Measurements from ENCODE around the gene AARS1. TPM values are rescaled to one million over a fixed set of nuclear protein-coding genes. Genes with fewer than 3 reads are reported as not detected.

AARS1 gene
- 263 and 292 TPM in 2 replicates for total RNA-seq (2014; rRNA removed; shearing (Covaris generic))
- 97.5 and 105 TPM in 2 replicates for polyA plus RNA-seq (2016; fragmentation: Nextera tagmentation; extraction: Ambion mirVana)
- long read RNA-seq, transcript AARS-201 (21 exons, 3,477 nt): major isoform, 60 of 100 reads
- long read RNA-seq, partial matches to known transcripts: 28 of 100 reads
- long read RNA-seq, other reads (novel, unspliced or antisense): 12 of 100 reads

DNA sequence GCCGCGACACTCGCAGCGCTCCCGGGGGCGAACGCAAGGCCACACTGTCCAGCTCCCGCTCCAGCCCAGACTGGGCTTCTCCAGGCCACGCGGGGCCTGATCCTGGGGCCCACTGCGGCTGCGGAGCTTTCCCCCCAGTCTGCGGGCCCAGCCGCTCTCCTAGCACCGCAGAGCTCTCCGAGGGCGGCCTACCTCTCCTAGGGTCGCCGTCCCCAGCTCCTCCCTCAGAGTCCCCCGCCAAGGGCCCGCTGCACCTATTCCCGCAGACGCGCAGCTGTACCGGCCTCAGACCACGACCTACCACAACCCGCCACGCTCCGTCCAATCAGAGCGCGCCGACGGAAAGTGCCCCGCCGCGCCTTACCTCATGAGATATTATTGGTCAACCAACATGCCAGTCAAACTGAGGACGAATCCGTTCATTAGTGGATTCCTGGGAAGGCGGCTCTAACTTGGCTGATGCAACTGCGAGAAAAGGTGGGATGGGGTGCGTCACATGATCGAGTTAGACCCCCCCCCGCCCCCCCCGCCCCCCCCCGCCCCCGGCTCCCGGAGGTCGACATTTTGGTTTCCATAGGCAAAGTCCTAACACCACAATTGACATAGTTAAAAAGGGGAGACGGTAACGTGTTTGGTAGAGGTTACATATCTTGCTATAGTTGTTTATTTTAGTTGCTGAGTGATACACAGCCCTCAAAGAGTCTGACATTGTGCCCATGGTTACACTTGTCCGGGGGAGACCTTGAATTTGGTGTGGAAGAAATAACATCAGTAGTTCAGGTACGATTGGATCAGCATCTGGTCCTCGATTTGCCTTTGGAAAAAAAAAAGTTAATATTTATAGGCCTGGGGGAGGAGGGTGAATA, at the start of gene AARS1:
Gene AARS1 (minus strand): TSS at position 278 of the 866 bp plus-strand sequence. CDS start 6,743 bp downstream, outside the sequence.
- Mint-ChIP-seq H3K27ac (peak within 1 kb of the TSS; percentile 100), H3K27me3 (ENCODE audit: insufficient read depth, low read depth, poor library complexity) (peaks cover 19% of the 10 kb centered on the region), H3K36me3 (ENCODE audit: low read depth) (peaks cover 41% of the 10 kb centered on the region), H3K9me3 (peaks cover 3% of the 10 kb centered on the region; the same call in 2 of the 3 replicates), H3K4me3 (peak within 1 kb of the TSS; percentile 97), H3K4me1 (peaks cover 5% of the 10 kb centered on the region)
- ATAC-seq: peak; percentile 96
- Histone ChIP-seq H3K4me1 (ENCODE audit: insufficient read depth) (peaks cover 7% of the 10 kb centered on the region), H3K27ac (ENCODE audit: low read depth) (peak within 1 kb of the TSS; percentile 96), H3K36me3 (ENCODE audit: insufficient read depth) (peaks cover 20% of the 10 kb centered on the region), H3K27me3 (ENCODE audit: insufficient read depth) (no peaks in the 10 kb centered on the region), H3F3A (replicated peaks; ENCODE audit: low read depth) (peaks cover 17% of the 10 kb centered on the region; the same call in 1 of the 2 replicates), H3K4me3 (peak within 1 kb of the TSS; percentile 99), H2AFZ (no peak within 1 kb of the TSS), H3K9me2 (ENCODE audit: insufficient read depth) (no peaks in the 10 kb centered on the region), H3K79me2 (replicated peaks; ENCODE audit: insufficient read depth) (peaks cover 47% of the 10 kb centered on the region), H3K4me2 (peak within 1 kb of the TSS; percentile 98), H4K20me1 (replicated peaks; ENCODE audit: insufficient read depth) (peaks cover 28% of the 10 kb centered on the region)
- DNase-seq (ENCODE audit: low spot score): peak; percentile 100
- TF ChIP-seq JUNB (IDR thresholded peaks at IDR 0.05; ENCODE audit: unreplicated experiment) (no peak), NANOG (IDR thresholded peaks at IDR 0.05; ENCODE audit: borderline replicate concordance) (no peak), CREB1 (CRISPR knock-in tag; IDR thresholded peaks at IDR 0.05; ENCODE audit: low read depth) (peak; percentile 83), EZH2 (IDR thresholded peaks at IDR 0.05; ENCODE audit: low read depth, unreplicated experiment) (no peak), ZNF331 (CRISPR knock-in tag; IDR thresholded peaks at IDR 0.05; ENCODE audit: low read depth) (no peak), ZNF114 (CRISPR knock-in tag; IDR thresholded peaks at IDR 0.05) (no peak), POLR2AphosphoS5 (IDR thresholded peaks at IDR 0.05; ENCODE audit: low read depth) (peak; percentile 99), STAT1 (IDR thresholded peaks at IDR 0.05; ENCODE audit: unreplicated experiment) (no peak), EZH2phosphoT487 (IDR thresholded peaks at IDR 0.05; ENCODE audit: unreplicated experiment) (no peak)
- TF ChIP-seq, protein P1, sequence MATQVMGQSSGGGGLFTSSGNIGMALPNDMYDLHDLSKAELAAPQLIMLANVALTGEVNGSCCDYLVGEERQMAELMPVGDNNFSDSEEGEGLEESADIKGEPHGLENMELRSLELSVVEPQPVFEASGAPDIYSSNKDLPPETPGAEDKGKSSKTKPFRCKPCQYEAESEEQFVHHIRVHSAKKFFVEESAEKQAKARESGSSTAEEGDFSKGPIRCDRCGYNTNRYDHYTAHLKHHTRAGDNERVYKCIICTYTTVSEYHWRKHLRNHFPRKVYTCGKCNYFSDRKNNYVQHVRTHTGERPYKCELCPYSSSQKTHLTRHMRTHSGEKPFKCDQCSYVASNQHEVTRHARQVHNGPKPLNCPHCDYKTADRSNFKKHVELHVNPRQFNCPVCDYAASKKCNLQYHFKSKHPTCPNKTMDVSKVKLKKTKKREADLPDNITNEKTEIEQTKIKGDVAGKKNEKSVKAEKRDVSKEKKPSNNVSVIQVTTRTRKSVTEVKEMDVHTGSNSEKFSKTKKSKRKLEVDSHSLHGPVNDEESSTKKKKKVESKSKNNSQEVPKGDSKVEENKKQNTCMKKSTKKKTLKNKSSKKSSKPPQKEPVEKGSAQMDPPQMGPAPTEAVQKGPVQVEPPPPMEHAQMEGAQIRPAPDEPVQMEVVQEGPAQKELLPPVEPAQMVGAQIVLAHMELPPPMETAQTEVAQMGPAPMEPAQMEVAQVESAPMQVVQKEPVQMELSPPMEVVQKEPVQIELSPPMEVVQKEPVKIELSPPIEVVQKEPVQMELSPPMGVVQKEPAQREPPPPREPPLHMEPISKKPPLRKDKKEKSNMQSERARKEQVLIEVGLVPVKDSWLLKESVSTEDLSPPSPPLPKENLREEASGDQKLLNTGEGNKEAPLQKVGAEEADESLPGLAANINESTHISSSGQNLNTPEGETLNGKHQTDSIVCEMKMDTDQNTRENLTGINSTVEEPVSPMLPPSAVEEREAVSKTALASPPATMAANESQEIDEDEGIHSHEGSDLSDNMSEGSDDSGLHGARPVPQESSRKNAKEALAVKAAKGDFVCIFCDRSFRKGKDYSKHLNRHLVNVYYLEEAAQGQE (IDR thresholded peaks at IDR 0.05; ENCODE audit: unreplicated experiment): peak; percentile 38
- TF ChIP-seq, protein P2, sequence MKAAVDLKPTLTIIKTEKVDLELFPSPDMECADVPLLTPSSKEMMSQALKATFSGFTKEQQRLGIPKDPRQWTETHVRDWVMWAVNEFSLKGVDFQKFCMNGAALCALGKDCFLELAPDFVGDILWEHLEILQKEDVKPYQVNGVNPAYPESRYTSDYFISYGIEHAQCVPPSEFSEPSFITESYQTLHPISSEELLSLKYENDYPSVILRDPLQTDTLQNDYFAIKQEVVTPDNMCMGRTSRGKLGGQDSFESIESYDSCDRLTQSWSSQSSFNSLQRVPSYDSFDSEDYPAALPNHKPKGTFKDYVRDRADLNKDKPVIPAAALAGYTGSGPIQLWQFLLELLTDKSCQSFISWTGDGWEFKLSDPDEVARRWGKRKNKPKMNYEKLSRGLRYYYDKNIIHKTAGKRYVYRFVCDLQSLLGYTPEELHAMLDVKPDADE (IDR thresholded peaks at IDR 0.05): 0 out of 2 replicates have a peak, but pooled peaks have one; percentile 27
- TF ChIP-seq, protein P3, sequence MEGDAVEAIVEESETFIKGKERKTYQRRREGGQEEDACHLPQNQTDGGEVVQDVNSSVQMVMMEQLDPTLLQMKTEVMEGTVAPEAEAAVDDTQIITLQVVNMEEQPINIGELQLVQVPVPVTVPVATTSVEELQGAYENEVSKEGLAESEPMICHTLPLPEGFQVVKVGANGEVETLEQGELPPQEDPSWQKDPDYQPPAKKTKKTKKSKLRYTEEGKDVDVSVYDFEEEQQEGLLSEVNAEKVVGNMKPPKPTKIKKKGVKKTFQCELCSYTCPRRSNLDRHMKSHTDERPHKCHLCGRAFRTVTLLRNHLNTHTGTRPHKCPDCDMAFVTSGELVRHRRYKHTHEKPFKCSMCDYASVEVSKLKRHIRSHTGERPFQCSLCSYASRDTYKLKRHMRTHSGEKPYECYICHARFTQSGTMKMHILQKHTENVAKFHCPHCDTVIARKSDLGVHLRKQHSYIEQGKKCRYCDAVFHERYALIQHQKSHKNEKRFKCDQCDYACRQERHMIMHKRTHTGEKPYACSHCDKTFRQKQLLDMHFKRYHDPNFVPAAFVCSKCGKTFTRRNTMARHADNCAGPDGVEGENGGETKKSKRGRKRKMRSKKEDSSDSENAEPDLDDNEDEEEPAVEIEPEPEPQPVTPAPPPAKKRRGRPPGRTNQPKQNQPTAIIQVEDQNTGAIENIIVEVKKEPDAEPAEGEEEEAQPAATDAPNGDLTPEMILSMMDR (conservative IDR thresholded peaks at IDR 0.05; ENCODE audit: low read depth in 2 of 2): no peak

Measured in GM23338 (cell line).